Cardiac muscle cell (in vitro differentiated cells and primary cell): Measurements from ENCODE around the gene TMEM11. TPM values are rescaled to one million over a fixed set of nuclear protein-coding genes. Genes with fewer than 3 reads are reported as not detected.

ENCODE experiments used
- DNase-seq, 2 donors: peaks; one replicate each; pipeline versions ENCODE4 v3.0.0 to v3.0.0-alpha.2; 2010 to 2017; ENCODE audit warnings: low read depth in 1 of 2, low spot score in 1 of 2
- H3K27ac ChIP-seq: fragments of 200-600 bp; sonication (generic); 2 replicates; pipeline ENCODE4 v1.5.1; 2016
- H3K27me3 ChIP-seq: fragments of 200-600 bp; sonication (generic); 2 replicates; pipeline ENCODE4 v1.6.0; 2016; ENCODE audit warnings: control low read depth
- H3K36me3 ChIP-seq: fragments of 200-600 bp; sonication (generic); 2 replicates; pipeline ENCODE4 v1.5.1; 2016; ENCODE audit warnings: control low read depth
- H3K4me1 ChIP-seq: fragments of 200-600 bp; sonication (generic); 2 replicates; pipeline ENCODE4 v1.8.1; 2017; ENCODE audit warnings: low read depth, mild to moderate bottlenecking, mixed run types
- H3K4me3 ChIP-seq: fragments of 200-600 bp; sonication (generic); 2 replicates; pipeline ENCODE4 v1.5.1; 2016; ENCODE audit warnings: mild to moderate bottlenecking
- H3K9me3 ChIP-seq: fragments of 200-600 bp; sonication (generic); 2 replicates; pipeline ENCODE4 v1.5.1; 2017; ENCODE audit warnings: low read depth, mild to moderate bottlenecking, control low read depth
- polyA plus RNA-seq: library from polyadenylated mRNA; unstranded; fragments of >200 nt; fragmentation: Nextera tagmentation; extraction: Ambion mirVana; gene quantifications from 2 replicates; pipeline ENCODE4 v1.2.1, GENCODE V29; 2016
- total RNA-seq: library from RNA; depleted of rRNA; stranded (reverse); fragments of >200 nt; gene quantifications from 2 replicates; pipeline ENCODE4 v1.2.3, GENCODE V29; 2016
- TF ChIP-seq, protein P1 (sequence below): IDR thresholded peaks from 2 replicates; pipeline ENCODE4 v1.5.1; 2012; ENCODE audit warnings: low read depth, mild to moderate bottlenecking, low read length

The TMEM11 gene
- total and polyA plus RNA-seq, 2 experiments from 2014 or later: 37.9 to 91.0 TPM

GRCh38 chr17:21202512-21202911, 11.4 kb downstream of the TMEM11 start:
- Histone ChIP-seq H3K4me3 (no peak overlapping the region), H3K27me3 (no peaks in the 10 kb centered on the region), H3K36me3 (peaks cover 9% of the 10 kb centered on the region), H3K4me1 (peaks cover 14% of the 10 kb centered on the region), H3K9me3 (no peaks in the 10 kb centered on the region), H3K27ac (no peak overlapping the region)
- DNase-seq: no peak
- TF ChIP-seq, protein P1, sequence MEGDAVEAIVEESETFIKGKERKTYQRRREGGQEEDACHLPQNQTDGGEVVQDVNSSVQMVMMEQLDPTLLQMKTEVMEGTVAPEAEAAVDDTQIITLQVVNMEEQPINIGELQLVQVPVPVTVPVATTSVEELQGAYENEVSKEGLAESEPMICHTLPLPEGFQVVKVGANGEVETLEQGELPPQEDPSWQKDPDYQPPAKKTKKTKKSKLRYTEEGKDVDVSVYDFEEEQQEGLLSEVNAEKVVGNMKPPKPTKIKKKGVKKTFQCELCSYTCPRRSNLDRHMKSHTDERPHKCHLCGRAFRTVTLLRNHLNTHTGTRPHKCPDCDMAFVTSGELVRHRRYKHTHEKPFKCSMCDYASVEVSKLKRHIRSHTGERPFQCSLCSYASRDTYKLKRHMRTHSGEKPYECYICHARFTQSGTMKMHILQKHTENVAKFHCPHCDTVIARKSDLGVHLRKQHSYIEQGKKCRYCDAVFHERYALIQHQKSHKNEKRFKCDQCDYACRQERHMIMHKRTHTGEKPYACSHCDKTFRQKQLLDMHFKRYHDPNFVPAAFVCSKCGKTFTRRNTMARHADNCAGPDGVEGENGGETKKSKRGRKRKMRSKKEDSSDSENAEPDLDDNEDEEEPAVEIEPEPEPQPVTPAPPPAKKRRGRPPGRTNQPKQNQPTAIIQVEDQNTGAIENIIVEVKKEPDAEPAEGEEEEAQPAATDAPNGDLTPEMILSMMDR: no peak

- DNase-seq: no peak
- H3K4me1 ChIP-seq: peaks cover 14% of the 10 kb centered on the region
- peaks cover 12% of the 10 kb centered on the region for H3K36me3 ChIP-seq
- no peak overlapping the region for H3K27ac ChIP-seq
- H3K4me3 ChIP-seq: no peak overlapping the region
- no peaks in the 10 kb centered on the region for H3K27me3 ChIP-seq
- H3K9me3 ChIP-seq: no peaks in the 10 kb centered on the region
- TF ChIP-seq, protein P1: no peak
These were observed 12.1 kb downstream of the TMEM11 start for GRCh38 chr17:21201874-21202273.

- TF ChIP-seq, protein P1: no peak
- H3K36me3 ChIP-seq: peaks cover 12% of the 10 kb centered on the region
- no peaks in the 10 kb centered on the region for H3K9me3 ChIP-seq
- no peak overlapping the region for H3K4me3 ChIP-seq
- H3K27ac ChIP-seq: peak overlapping the region; percentile 79
- H3K27me3 ChIP-seq: no peaks in the 10 kb centered on the region
- H3K4me1 ChIP-seq: peaks cover 14% of the 10 kb centered on the region
- DNase-seq: no peak
These were observed 12.7 kb downstream of the TMEM11 start for GRCh38 chr17:21201298-21201595.

DNA sequence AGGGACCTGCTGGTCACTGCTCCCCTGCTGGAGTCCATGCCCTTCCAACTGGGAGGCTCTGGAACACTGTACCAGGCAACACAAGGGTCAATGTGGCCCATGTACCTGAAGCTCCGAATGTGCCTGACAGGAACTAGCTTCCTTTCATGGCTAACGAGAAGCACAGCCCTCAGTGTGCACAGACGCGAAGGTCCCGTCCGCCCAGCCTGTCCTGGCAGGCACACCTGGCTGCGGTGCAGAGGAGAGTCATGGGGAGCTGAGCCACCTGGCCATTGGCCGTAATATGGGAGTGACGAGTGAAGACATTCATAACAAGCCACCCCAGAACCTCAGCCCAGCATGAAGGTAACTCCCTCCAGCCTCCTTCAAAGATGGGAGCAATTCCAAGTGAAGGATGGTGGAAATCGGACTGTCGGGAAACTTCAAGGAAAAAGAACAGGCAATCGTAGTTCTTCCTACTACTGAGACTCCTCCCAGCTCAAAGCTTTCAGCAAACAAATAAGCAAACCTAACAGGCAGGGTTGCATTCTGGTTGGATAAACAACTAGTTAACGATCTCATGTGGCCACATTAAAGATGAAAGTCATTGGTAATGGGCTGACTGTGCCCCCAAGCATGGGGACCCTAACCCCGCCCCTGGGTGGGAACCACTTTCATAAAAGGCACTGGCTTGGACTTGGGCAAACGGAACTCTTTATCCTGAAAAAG, 13.2 kb downstream of the TMEM11 start:
- Histone ChIP-seq H3K4me3 (no peak overlapping the region), H3K27me3 (no peaks in the 10 kb centered on the region), H3K36me3 (peaks cover 12% of the 10 kb centered on the region), H3K9me3 (no peaks in the 10 kb centered on the region), H3K27ac (peak overlapping the region; percentile 79), H3K4me1 (peaks cover 14% of the 10 kb centered on the region)
- DNase-seq: no peak
- TF ChIP-seq, protein P1: no peak

DNA sequence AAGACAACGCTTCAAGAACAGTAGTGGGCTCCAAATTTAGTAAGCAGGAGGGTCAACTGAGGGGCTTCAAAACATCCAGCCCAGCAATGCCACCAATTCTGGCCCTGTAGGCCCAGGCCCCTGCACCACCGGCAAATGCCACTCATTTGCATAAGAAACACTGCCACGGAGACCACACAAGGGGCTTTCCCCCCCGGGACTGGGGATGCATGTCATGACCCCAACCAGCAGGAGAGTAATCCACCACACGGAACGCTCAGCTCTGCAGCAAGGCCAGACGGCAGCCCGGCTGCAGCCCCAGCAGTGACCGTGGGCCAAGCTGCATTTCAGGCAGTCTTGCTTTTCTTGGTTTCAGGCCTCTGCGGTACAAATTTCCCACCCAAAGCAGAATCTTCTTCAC, 14.1 kb downstream of the TMEM11 start:
- Histone ChIP-seq H3K27ac (peak overlapping the region; percentile 79), H3K27me3 (no peaks in the 10 kb centered on the region), H3K4me1 (peaks cover 7% of the 10 kb centered on the region), H3K36me3 (peaks cover 12% of the 10 kb centered on the region), H3K9me3 (no peaks in the 10 kb centered on the region), H3K4me3 (no peak overlapping the region)
- no peak for DNase-seq
- TF ChIP-seq, protein P1: no peak
